GM12875 (cell line): ENCODE measurements around the gene MED25.

Experiments used
- H3K4me3 ChIP-seq: one replicate; pipeline ENCODE4 v1.5.1; 2011; ENCODE audit warnings: low read depth, low read length, control low read depth
- TF ChIP-seq, protein P1 (sequence below): IDR thresholded peaks from 2 replicates; pipeline ENCODE4 v1.5.1; 2011; ENCODE audit warnings: low read depth, mild to moderate bottlenecking, control low read depth, inconsistent platforms, low read length, moderate library complexity, borderline replicate concordance; ENCODE audit not compliant: insufficient read depth

The MED25 gene

DNA sequence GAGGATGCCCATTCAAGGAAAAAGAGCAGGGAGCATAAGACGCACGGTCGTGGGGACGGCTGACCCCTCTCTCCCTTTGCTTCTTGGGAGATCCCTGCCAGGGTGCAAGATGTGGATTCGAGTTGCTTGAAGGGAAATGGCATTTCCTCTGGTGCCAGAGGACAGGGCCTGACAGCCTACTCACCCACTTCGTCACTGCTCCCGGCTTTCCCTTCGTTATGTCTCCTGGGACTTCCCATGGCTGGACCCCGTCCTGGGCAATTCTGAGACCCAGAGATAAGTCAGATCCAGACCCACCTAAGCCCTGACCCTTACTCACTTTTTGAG, 60.6 kb downstream of the MED25 start:
- TF ChIP-seq, protein P1, sequence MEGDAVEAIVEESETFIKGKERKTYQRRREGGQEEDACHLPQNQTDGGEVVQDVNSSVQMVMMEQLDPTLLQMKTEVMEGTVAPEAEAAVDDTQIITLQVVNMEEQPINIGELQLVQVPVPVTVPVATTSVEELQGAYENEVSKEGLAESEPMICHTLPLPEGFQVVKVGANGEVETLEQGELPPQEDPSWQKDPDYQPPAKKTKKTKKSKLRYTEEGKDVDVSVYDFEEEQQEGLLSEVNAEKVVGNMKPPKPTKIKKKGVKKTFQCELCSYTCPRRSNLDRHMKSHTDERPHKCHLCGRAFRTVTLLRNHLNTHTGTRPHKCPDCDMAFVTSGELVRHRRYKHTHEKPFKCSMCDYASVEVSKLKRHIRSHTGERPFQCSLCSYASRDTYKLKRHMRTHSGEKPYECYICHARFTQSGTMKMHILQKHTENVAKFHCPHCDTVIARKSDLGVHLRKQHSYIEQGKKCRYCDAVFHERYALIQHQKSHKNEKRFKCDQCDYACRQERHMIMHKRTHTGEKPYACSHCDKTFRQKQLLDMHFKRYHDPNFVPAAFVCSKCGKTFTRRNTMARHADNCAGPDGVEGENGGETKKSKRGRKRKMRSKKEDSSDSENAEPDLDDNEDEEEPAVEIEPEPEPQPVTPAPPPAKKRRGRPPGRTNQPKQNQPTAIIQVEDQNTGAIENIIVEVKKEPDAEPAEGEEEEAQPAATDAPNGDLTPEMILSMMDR: no peak
- H3K4me3 ChIP-seq: peak overlapping the region; percentile 100

DNA sequence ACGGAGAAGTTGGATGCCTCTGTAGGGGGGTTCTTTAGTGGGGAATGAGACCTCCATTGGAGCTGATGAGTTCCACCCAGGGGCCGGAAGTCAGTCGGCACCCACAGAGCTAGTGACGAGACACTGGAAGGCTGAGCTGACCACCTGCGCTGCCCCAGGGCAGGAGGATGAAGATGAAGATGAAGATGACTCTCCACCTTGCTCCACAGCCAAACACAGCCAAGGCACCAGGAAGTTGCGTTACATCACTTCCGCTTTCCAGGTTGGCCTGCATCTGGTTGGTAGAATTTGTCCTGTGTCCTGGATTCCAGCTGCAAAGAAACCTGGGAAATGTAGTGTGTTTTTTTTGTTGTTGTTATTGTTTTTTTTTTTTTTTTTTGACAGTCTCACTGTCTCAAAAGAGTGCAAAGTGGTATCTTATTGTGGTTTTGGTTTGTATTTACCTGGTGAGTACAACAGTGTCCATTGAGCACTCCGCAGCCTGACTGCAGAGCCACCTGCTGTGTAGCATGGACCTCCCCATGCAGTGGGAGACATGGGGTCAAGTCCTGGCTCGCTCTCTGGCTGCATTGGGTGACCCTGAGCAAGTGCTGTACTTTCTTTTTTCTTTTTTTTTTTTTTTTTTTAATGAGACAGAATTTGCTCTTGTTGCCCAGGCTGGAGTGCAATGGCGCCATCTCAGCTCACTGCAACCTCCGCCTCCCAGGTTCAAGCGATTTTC, 61.3 kb downstream of the MED25 start:
- no peak overlapping the region for H3K4me3 ChIP-seq
- TF ChIP-seq, protein P1: no peak

- TF ChIP-seq, protein P1: no peak
- H3K4me3 ChIP-seq: no peak overlapping the region
These were observed 62.2 kb downstream of the MED25 start for GRCh38 chr19:49880162-49880869.

DNA sequence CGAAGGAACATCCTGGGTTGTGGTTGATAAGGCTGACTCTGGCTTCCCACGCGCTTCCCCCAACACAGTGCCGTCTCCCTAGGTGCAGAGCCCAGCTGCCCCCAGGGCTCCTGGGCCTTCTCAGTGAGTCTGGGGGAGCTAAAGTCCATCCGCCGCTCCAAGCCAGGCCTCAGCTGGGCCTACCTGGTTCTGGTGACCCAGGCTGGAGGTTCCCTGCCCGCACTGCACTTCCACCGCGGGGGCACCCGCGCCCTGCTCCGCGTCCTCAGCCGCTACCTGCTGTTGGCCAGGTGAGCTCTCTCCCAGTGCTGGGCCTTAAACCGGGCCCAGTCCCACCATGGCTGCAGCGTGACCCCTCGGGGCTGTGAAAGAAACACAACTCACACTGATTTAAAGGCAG, 63.1 kb downstream of the MED25 start:
- no peak overlapping the region for H3K4me3 ChIP-seq
- TF ChIP-seq, protein P1: no peak

DNA sequence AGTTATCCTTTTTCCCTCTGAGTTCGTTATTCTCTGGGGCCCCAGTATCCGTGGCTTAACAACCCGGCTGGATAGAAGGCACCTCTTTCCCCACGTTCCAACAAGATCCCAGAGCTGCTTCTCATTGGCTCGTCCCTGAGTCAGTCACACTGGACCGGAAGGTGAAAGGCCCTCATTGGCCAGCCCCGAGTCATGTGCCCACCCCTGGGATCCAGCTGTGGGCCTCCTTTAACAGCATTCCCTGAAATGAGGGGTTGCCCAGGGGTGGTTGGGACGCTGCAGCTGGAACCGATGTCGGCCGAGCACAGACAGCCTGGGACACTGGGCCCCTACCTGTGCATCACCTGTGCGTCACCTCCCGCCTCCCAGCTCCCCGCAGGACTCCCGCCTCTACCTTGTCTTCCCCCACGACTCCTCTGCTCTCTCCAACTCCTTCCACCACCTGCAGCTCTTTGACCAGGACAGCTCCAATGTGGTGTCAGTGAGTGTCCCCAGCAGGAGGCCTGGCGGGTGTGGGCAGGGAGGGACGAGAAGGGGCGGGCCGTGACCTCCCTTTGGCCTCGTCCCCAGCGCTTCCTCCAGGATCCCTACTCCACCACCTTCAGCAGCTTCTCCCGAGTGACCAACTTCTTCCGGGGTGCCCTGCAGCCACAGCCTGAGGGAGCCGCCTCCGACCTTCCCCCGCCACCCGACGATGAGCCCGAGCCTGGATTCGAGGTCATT, 63.7 kb downstream of the MED25 start:
- H3K4me3 ChIP-seq: no peak overlapping the region
- TF ChIP-seq, protein P1: no peak

DNA sequence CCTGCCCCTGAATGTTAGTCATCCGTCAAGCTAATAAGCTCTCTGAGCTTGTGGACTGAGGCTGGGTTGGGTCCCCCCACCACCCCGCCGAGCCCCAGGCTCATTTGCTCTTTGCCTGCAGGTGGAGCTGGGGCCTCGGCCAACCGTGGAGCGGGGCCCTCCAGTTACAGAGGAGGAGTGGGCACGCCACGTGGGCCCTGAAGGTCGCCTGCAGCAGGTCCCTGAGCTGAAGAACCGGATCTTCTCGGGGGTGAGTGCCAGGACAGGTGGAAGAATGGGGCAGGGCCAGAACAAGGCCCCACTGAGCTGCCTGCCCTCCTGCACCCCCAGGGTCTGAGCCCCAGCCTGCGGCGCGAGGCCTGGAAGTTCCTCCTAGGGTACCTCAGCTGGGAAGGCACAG, 64.6 kb downstream of the MED25 start:
- no peak overlapping the region for H3K4me3 ChIP-seq
- TF ChIP-seq, protein P1: no peak
